Stimulated activated naive B cell treated with anti-CD40 and anti-IgM and Interleukin-4, amounts not matched to agents 10 μg/mL and 1 μg/mL and 100 μg/mL, for 72 hours (primary cell): ENCODE measurements around the gene RNF145.
"Not testable (repeated sequence)": the region's sequence is repeated elsewhere in the genome, so short reads cannot be mapped to it uniquely, and the experiment has no call there.

Source experiments
- ATAC-seq, 2 donors: fragments of 150-1000 bp; cut with Tn5 transposase; replicated peaks; 2 replicates each; pipeline ENCODE4 v1.10.0; 2021; ENCODE audit warnings: moderate library complexity in 1 of 2
- DNase-seq: peaks from one replicate; pipeline ENCODE4 v3.0.0; 2021
- H3K27ac Mint-ChIP-seq: one replicate; pipeline ENCODE4 v1.8.0; 2022; ENCODE audit warnings: mild to moderate bottlenecking, mixed read lengths
- H3K27me3 Mint-ChIP-seq, 2 donors: one replicate each; pipeline ENCODE4 v1.8.0; 2022; ENCODE audit warnings: mixed read lengths in 2 of 2
- H3K36me3 Mint-ChIP-seq, 2 donors: one replicate each; pipeline ENCODE4 v1.8.0; 2022; ENCODE audit warnings: mixed read lengths in 2 of 2, mild to moderate bottlenecking in 1 of 2
- H3K4me1 Mint-ChIP-seq, 2 donors: one replicate each; pipeline ENCODE4 v1.8.0; 2022; ENCODE audit warnings: mixed read lengths in 2 of 2, mild to moderate bottlenecking in 1 of 2
- H3K4me3 Mint-ChIP-seq, 2 donors: one replicate each; pipeline ENCODE4 v1.8.0; 2022; ENCODE audit warnings: mild to moderate bottlenecking in 2 of 2, mixed read lengths in 2 of 2, moderate library complexity in 1 of 2
- H3K9me3 Mint-ChIP-seq, 2 donors: one replicate each; pipeline ENCODE4 v1.8.0; 2022; ENCODE audit warnings: mixed read lengths in 2 of 2, mild to moderate bottlenecking in 1 of 2

RNF145 gene

DNA sequence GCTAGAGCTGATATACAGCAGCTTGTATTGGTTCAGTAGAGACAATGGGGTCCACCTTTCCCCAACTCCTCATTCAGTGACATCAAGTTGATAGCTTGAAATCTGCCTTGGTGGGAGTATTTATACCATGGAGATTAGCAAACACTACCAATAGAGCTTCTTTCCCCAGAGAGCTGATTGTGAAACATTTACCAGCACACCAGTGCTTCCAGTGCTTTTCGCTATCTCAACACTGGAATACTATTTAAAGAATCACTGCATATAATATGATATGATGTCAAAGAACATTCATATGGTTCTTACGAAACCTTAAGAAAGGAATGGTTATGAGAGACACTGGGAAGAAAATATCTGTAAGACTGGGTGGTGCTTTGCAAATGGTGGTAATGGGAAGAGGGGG, 21.8 kb upstream of the RNF145 start:
- no peak overlapping the region for H3K27ac Mint-ChIP-seq
- H3K4me1 Mint-ChIP-seq = no peaks in the 10 kb centered on the region
- no peaks in the 10 kb centered on the region for H3K9me3 Mint-ChIP-seq
- H3K27me3 Mint-ChIP-seq = no peaks in the 10 kb centered on the region
- ATAC-seq (no peak), DNase-seq (no peak)
- H3K36me3 Mint-ChIP-seq = no peaks in the 10 kb centered on the region
- no peak overlapping the region for H3K4me3 Mint-ChIP-seq

DNA sequence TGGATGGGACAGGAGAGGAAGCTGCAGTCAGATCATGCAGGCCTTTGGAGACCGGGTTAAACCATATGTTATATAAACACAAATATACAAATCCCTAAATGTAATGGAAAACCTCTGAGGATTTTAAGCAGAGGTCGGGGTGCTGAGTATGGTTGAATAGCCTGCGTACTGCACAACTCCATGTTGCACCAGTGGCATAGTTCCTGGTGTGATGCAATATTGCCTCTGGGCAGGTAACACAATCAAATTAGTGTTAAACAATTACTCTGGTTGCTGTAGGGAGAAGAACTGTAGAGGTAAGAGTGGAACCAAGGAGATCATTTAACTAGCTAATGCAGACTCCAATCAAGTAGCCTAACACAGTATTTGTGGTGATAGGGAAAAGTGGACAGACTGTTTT, 21.3 kb upstream of the RNF145 start:
- H3K9me3 Mint-ChIP-seq = no peaks in the 10 kb centered on the region
- DNase-seq (no peak), ATAC-seq (no peak)
- H3K36me3 Mint-ChIP-seq = no peaks in the 10 kb centered on the region
- H3K4me1 Mint-ChIP-seq = no peaks in the 10 kb centered on the region
- H3K4me3 Mint-ChIP-seq = no peak overlapping the region
- H3K27ac Mint-ChIP-seq = no peak overlapping the region
- no peaks in the 10 kb centered on the region for H3K27me3 Mint-ChIP-seq

DNA sequence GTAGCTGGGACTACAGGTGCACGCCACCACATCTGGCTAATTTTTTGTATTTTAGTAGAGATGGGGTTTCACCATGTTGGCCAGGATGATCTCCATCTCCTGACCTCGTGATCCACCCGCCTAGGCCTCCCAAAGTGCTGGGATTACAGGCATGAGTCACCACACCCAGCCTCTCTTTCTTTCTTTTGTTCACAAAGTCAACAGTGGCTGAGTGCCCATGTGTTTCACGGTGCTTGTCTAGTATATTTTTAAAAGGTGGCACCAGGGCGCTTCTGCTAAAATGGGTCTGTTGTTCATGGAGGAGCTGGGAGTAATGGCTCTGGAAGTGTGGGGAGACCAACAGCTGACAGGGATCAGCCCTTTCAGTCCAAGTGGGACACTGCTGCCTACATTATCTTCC, 18.7 kb upstream of the RNF145 start:
- H3K4me3 Mint-ChIP-seq, H3K27me3 Mint-ChIP-seq, H3K36me3 Mint-ChIP-seq, DNase-seq, H3K27ac Mint-ChIP-seq, ATAC-seq, H3K4me1 Mint-ChIP-seq, H3K9me3 Mint-ChIP-seq: not testable (repeated sequence)

DNA sequence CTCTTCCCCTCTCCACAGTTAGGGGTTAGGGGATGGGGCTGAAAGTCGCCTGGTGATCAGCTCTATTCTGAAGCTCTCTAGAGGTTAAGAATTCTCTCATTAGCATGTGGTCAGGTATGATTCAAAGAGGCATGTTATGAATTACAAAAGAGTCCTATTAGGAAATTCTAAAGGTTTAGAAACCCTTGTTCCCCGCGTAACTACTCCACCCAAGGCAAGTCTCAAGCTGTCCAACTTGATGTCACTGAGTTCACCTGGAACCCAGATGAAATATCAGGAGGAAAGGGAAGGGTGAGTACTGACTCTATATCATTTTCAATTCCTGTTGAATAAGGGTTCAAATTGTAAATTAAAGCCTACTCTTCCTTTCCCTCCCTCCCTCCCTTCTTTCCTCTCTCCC, 18.1 kb upstream of the RNF145 start:
- DNase-seq (no peak), ATAC-seq (no peak)
- H3K27ac Mint-ChIP-seq = no peak overlapping the region
- no peaks in the 10 kb centered on the region for H3K9me3 Mint-ChIP-seq
- no peak overlapping the region for H3K4me3 Mint-ChIP-seq
- no peaks in the 10 kb centered on the region for H3K4me1 Mint-ChIP-seq
- no peaks in the 10 kb centered on the region for H3K27me3 Mint-ChIP-seq
- no peaks in the 10 kb centered on the region for H3K36me3 Mint-ChIP-seq

DNA sequence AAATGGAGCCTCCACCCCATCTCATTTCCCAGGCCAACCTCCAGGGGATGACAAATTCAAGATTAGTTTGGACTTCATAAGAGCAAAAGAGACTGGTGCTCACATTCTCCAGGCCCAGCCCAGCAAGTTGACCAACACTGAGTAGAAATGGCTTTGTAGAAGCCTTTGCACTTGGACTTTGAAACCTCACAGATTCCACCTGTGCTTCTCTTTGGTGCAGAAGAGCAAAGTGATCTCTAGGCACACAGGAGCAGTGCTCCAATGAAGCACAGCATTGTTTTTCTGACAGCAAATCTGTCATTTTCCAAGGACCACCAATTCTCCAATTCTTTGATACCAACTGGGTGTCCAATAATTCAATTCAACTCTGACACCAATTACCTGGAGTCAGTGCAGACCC, 17.1 kb upstream of the RNF145 start:
- Mint-ChIP-seq H3K9me3 (no peaks in the 10 kb centered on the region), H3K36me3 (no peaks in the 10 kb centered on the region), H3K4me1 (no peaks in the 10 kb centered on the region), H3K27me3 (no peaks in the 10 kb centered on the region), H3K27ac (no peak overlapping the region), H3K4me3 (no peak overlapping the region)
- ATAC-seq (no peak), DNase-seq (no peak)

DNA sequence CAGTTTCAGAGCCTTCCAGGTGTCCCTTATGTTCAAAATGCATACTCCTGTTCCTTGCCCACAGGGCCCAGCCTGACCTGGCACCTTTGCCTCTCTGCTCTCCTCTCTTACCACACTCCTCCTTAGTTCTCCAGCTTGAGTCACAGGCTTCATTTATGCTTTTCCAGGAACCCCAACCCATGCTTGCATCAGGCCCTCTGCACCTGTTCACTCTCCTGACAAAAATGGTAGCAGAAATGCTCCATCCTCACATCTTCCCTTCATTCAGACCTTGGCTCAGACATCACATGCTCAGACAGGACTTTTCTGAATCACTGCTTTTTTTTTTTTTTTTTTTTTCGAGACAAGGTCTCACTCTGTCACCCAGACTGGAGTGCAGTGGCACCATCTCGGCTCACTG, 15.1 kb upstream of the RNF145 start:
- Mint-ChIP-seq H3K4me1 (no peaks in the 10 kb centered on the region), H3K27me3 (no peaks in the 10 kb centered on the region), H3K36me3 (no peaks in the 10 kb centered on the region), H3K4me3 (no peak overlapping the region), H3K27ac (no peak overlapping the region), H3K9me3 (no peaks in the 10 kb centered on the region)
- no peak for DNase-seq
- ATAC-seq = no peak

DNA sequence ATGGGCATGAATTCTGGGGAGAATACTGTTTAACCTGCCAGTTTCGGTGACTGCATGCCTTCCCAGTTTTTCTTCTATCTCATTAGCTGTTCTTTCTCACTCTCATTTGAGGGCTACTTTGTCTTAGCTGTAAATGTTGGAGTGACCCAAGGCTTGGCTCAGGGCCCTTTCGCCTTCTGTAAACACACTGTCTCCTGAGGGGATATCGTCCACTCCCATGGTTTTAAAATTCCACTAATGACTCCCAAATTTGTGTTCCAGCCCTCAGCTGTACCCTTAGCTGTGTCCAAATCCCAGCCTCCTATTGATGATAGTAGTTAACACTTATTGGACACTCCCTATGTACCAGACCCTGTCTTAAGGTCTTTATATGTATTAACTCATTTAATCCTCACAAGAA, 14.1 kb upstream of the RNF145 start:
- H3K27ac Mint-ChIP-seq = no peak overlapping the region
- no peaks in the 10 kb centered on the region for H3K9me3 Mint-ChIP-seq
- no peak for DNase-seq
- no peak for ATAC-seq
- no peaks in the 10 kb centered on the region for H3K4me1 Mint-ChIP-seq
- H3K36me3 Mint-ChIP-seq = no peaks in the 10 kb centered on the region
- H3K4me3 Mint-ChIP-seq = no peak overlapping the region
- no peaks in the 10 kb centered on the region for H3K27me3 Mint-ChIP-seq

DNA sequence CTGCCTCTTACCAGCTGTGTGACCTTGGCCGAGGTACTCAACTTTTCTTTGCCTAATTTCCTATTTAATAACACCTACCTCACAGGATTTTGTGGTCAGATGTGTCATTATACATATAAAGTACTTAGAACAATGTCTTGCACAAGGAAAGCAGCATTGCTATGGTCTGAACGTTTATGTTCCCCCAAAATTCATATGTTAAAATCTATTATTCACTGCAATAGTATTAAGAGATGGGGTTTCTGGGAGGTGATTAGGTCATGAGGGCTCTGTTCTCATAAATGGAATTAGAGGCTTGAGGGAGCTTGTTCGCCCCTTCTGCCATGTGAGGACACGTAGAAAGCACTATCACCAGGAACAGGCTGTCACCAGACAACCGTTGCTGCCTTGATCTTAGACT, 10.9 kb upstream of the RNF145 start:
- no peak overlapping the region for H3K27ac Mint-ChIP-seq
- ATAC-seq = no peak
- H3K4me3 Mint-ChIP-seq = no peak overlapping the region
- no peak for DNase-seq
- H3K4me1 Mint-ChIP-seq = no peaks in the 10 kb centered on the region
- H3K36me3 Mint-ChIP-seq = no peaks in the 10 kb centered on the region
- H3K9me3 Mint-ChIP-seq = no peaks in the 10 kb centered on the region
- H3K27me3 Mint-ChIP-seq = no peaks in the 10 kb centered on the region

DNA sequence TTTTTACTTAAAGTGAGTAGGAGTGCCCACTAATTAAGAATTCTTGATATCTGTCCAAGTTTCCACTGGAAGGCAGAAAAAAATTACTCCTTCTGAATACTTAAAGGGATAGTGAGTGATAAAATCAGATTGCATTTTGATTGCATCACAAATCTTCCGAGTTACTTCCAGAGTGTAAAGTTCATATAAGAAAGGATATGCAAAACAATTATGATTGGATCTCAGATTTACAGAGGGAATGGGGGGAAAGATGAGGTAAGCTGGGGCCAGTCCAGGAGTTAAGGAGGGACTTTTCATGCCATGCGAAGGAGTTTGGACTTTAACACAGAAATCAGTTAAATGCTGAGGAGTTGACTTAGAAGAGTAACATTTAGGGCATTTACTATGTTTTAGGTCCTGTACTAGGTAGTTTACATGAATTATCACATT, 9.3 kb upstream of the RNF145 start:
- H3K9me3 Mint-ChIP-seq = no peaks in the 10 kb centered on the region
- no peak overlapping the region for H3K4me3 Mint-ChIP-seq
- H3K4me1 Mint-ChIP-seq = no peaks in the 10 kb centered on the region
- no peaks in the 10 kb centered on the region for H3K36me3 Mint-ChIP-seq
- no peak overlapping the region for H3K27ac Mint-ChIP-seq
- DNase-seq (no peak), ATAC-seq (no peak)
- H3K27me3 Mint-ChIP-seq = no peaks in the 10 kb centered on the region

DNA sequence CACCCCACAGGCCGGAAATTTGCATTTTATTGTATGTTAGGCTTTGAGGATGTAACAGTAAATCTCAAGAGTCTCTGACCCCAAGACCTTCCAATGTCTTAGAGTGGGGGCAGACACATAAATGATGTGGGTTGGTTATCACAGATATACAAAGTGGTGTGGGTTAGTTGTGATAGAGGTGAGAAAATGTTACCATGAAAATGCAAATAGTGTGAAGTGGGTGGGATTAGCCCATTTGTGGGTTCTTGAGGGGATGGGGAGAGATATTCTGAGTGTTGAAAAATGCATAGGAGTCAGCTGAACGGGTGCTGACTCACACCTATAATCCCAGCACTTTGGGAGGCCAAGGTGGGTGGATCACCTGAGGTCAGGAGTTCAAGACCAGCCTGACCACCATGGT, 7.9 kb upstream of the RNF145 start:
- H3K9me3 Mint-ChIP-seq = no peaks in the 10 kb centered on the region
- DNase-seq (no peak), ATAC-seq (no peak)

DNA sequence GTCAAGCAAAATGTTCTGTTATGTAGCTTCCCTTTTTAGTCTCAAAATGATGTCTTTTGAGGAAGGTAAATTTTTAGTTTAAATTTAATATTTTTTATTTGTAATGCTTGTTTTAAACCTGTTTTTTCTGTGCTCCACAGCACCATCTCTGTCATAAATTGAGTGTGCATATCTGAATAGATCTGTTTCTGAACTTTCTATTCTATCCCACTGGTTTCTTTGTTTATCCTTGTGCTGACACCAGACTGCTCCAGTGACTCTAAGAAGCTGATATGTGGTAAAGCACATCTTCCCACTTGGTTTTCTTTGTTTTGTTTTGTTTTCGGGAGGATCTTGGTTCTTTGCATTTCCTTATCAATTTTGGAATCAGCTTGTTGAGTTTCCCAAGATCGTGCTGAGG, 7.1 kb upstream of the RNF145 start:
- Mint-ChIP-seq H3K9me3 (no peaks in the 10 kb centered on the region), H3K4me3 (no peak overlapping the region), H3K27ac (no peak overlapping the region), H3K27me3 (no peaks in the 10 kb centered on the region), H3K4me1 (peaks cover 5% of the 10 kb centered on the region in 2 donors), H3K36me3 (no peaks in the 10 kb centered on the region)
- DNase-seq (no peak), ATAC-seq (no peak)

More for the DNA sequence above, 7.9 kb upstream of the RNF145 start:
- H3K36me3 Mint-ChIP-seq = no peaks in the 10 kb centered on the region
- no peaks in the 10 kb centered on the region for H3K4me1 Mint-ChIP-seq
- no peak overlapping the region for H3K27ac Mint-ChIP-seq
- no peak overlapping the region for H3K4me3 Mint-ChIP-seq
- no peaks in the 10 kb centered on the region for H3K27me3 Mint-ChIP-seq

DNA sequence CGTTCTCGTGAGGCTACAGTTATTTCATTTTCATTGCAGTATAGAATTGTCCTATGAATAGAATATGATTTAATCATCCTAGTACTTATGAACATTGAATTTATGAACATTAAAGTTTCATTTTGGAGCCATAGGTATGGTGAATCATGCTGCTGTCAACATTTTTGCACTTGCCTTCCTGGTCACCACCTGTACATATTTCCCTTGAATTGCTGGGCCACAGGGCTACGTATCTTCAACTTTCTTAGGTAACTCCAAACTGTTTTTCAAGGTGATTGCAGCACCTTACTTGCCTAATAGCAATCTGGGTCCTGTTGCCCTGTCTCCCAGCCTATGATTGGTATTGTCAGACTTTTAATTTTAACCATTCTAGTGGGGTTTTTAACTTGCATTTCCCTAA, 6.5 kb upstream of the RNF145 start:
- ATAC-seq (no peak), DNase-seq (no peak)
- Mint-ChIP-seq H3K36me3 (no peaks in the 10 kb centered on the region), H3K4me1 (peaks cover 5 to 6% of the 10 kb centered on the region in 2 donors), H3K27me3 (no peaks in the 10 kb centered on the region), H3K4me3 (no peak overlapping the region), H3K27ac (no peak overlapping the region), H3K9me3 (no peaks in the 10 kb centered on the region)

DNA sequence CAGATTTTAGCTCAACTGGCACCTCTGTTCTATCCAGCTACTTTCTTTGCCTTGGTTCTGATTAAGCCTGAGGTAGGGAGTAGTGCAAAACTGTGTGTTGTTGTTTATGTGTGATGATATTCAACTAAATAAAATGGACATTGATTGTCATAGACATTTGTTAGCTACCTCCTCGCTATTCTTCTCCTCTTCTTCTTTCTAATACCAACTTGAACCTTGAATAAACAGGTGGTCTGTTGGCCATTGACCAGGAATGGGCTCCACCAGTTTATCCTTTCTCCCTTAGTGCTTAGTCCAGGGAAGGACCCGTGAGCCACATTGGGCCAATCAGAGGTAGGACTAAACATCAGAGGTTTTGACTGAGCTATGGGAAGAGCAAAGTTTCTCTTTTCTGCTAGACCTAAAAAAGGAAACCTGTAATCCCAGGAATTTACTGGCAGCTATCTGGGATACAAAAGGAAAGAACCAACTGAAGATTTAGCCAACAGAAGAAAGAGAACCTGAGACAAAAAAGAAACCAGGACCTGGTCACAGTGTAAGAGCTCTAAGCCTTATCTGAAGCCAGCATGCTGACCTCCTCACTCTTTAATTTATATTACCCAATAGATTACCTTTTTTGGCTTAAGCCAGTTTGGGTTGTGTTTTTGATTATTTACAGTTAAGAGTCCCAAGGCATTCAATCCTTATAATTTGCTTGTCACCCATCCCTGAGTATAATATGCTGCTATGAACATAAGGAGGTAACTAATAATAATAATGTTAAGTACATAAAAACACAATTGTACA, 5.3 kb upstream of the RNF145 start:
- Mint-ChIP-seq H3K4me3 (no peak overlapping the region), H3K36me3 (no peaks in the 10 kb centered on the region), H3K27me3 (no peaks in the 10 kb centered on the region), H3K27ac (no peak overlapping the region), H3K9me3 (no peaks in the 10 kb centered on the region), H3K4me1 (peaks cover 14 to 18% of the 10 kb centered on the region in 2 donors)
- DNase-seq = no peak
- no peak for ATAC-seq

DNA sequence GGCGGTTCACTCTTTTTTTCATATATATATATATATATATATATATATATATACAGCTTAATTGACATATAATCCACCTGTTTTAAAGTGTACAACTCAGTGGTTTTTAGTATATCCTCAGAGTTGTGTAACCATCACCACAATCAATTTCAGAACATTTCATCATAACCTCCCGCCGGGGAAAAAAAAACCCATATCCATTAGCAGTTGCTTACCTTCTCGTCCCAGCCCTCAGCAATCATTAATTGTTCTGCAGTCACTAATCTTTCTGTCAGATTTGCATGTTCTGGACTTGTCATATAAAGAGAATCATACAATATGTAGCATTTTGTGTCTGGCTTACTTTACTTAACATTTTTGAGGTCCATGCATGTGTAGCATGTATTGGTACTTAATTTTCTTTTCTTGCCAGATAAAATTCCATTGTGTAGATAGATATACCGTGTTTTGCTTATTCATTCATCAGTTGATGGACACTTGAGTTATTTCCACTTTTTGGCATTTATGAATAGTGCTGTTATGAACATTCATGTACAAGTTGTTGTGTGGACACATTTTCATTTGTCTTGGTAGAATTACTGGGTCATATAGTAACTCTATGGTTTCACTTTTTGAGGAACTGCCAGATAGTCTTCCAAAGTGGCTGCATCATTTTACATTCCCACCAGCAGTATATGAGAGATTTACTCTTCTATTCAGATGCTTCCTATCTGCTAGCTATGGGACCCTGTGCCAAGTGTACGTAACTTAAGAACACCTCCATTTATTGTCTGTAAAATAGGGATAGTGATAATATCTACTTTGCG, 3.5 kb upstream of the RNF145 start:
- DNase-seq (no peak), ATAC-seq (no peak)
- peaks cover 15 to 21% of the 10 kb centered on the region in 2 donors for H3K4me1 Mint-ChIP-seq
- H3K9me3 Mint-ChIP-seq = no peaks in the 10 kb centered on the region
- H3K27me3 Mint-ChIP-seq = no peaks in the 10 kb centered on the region
- peaks cover 4 to 9% of the 10 kb centered on the region in 2 donors for H3K36me3 Mint-ChIP-seq
- no peak overlapping the region for H3K27ac Mint-ChIP-seq
- H3K4me3 Mint-ChIP-seq = no peak overlapping the region

DNA sequence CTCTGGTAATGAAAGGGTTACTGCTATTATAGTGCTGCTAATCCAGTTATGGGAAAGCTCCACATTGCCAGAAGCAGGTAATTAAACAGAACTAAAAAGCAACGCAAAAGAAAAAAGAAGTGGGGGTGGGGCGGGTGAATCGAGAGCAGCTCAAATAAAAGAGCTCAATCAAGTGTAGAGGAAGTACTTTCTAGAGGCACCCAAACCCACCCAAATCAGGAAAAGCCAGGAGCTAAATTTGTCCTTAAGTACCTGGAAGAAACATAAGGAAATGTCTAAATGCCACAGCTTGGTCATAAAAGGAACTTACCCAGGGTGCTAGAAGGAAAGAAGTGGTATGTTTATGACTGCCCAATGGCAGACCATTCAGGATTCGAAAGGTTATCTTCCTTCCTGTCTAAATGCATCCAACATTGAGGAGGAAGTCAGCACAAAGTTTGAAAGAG, 2.4 kb upstream of the RNF145 start:
- H3K27me3 Mint-ChIP-seq = no peaks in the 10 kb centered on the region
- peaks cover 8 to 15% of the 10 kb centered on the region in 2 donors for H3K36me3 Mint-ChIP-seq
- peaks cover 20 to 32% of the 10 kb centered on the region in 2 donors for H3K4me1 Mint-ChIP-seq
- no peak overlapping the region for H3K27ac Mint-ChIP-seq
- no peaks in the 10 kb centered on the region for H3K9me3 Mint-ChIP-seq
- no peak overlapping the region for H3K4me3 Mint-ChIP-seq
- DNase-seq = no peak
- ATAC-seq = no peak
